Measurements from ENCODE around the gene KLF2.

KLF2 gene

DNA sequence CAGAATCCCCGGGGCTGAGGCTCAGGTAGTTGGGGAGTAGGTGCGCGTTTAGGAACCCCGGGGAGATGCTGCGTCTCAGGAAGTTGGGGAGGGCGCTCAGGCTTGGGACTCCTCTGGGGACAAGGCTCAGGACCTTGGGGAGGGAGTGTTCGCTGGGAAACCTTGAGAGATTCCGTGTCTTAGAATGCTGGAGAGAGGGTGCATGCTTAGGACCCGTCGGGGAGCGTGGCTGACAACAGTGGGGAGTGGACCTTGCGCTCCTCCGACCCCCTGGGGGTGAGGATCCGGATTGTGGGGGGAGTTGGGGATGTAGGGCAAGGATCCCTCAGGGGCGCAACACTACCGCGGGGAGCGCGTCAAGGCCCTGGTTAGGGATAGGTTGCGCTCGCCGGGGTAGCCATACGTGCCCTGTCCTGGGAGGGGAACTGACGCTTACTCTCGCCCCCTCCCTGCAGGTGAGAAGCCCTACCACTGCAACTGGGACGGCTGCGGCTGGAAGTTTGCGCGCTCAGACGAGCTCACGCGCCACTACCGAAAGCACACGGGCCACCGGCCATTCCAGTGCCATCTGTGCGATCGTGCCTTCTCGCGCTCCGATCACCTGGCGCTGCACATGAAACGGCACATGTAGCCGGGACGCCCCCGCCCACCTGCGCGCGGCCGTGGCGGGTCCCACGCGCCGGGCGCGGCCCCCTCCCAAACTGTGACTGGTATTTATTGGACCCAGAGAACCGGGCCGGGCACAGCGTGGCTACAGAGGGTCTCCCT, 2.0 kb downstream of the KLF2 start:
- no peaks in the 10 kb centered on the region for H3K27me3 Mint-ChIP-seq
- H3K36me3 Mint-ChIP-seq: peaks cover 2% of the 10 kb centered on the region
- H3K4me3 Mint-ChIP-seq: peak overlapping the region; percentile 91
- H3K9me3 Mint-ChIP-seq (ENCODE audit: low read depth): no peaks in the 10 kb centered on the region
- H3K4me1 Mint-ChIP-seq (ENCODE audit: low read depth): peaks cover 64% of the 10 kb centered on the region
- peak overlapping the region; percentile 81 for H3K27ac Mint-ChIP-seq

DNA sequence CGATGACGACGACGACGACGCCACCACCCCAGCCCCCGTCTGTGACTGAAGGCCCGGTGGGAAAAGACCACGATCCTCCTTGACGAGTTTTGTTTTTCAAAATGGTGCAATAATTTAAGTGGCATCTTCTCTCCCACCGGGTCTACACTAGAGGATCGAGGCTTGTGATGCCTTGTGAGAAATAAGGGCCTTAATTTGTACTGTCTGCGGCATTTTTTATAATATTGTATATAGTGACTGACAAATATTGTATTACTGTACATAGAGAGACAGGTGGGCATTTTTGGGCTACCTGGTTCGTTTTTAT, 2.5 kb downstream of the KLF2 start:
- Mint-ChIP-seq H3K4me3 (peak overlapping the region; percentile 89), H3K36me3 (peaks cover 2% of the 10 kb centered on the region), H3K4me1 (ENCODE audit: low read depth) (peaks cover 64% of the 10 kb centered on the region), H3K27ac (peak overlapping the region; percentile 46), H3K9me3 (ENCODE audit: low read depth) (no peaks in the 10 kb centered on the region), H3K27me3 (no peaks in the 10 kb centered on the region)

DNA sequence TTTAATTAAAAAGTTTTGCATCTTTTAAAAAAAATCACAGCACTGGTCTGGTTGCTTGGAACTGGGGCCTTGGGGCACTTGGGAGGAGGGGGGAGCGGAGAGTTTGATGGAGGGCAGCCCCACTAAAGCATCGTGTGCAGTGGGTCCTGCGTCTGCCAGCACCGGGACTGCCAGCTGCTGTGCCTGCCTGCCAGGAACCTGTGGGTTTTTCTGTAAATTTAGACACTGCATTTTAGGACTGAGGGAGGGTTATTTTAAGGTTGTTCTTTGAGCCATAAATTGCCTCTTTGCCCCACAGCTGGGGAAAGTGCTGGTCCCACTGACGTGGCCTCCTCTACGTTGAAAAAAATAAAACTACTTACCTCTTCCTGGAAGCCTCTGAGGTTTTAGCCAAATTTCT, 2.9 kb downstream of the KLF2 start:
- Mint-ChIP-seq H3K4me1 (ENCODE audit: low read depth) (peaks cover 62% of the 10 kb centered on the region), H3K4me3 (peak overlapping the region; percentile 89), H3K36me3 (peaks cover 2% of the 10 kb centered on the region), H3K27ac (peak overlapping the region; percentile 46), H3K9me3 (ENCODE audit: low read depth) (no peaks in the 10 kb centered on the region), H3K27me3 (no peaks in the 10 kb centered on the region)

DNA sequence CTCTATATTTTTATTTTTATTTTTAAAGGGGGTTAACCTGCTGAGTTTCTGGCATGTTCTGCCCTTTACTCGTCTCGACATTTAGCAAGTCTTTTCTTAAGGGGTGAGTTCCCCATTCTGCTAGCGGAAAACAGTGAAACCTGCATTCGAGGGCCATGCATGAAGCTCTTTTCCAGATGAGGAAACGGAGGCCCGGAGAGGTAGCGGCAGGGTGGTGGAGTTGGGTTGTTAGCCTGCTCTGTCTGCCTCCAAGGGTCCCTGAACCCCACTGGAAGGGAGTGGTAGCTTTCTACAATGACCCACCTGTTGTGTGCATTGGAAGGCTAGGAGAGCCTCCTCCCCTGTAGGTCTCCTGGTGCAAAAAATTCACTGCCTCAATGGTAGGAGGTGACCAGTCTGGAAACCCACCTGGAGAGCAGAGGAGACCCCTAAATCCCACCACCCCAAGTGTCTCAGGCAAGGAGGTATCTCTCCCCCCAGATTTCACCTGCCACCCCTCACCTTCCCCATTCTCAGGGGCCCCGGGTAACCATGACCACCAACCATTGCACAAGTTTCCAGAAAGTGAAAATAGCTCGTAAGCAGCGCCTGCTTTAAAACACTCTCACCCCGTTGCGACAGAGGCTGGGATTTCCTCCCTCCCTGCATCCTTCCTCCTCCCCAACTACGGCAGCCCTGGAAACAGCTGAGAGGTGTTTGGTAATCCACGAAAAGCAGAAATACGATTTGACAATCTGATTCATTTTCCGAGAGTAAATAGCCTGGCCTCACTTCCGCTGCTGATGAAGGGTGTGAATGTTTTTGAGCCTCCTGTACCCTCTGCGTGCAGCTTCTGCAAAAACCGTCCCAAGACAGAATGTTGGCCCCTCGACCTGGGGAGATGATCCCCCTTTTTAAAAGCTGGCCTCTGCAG, 3.5 kb downstream of the KLF2 start:
- Mint-ChIP-seq H3K27ac (peak overlapping the region; percentile 75), H3K4me3 (peak overlapping the region; percentile 89), H3K9me3 (ENCODE audit: low read depth) (no peaks in the 10 kb centered on the region), H3K4me1 (ENCODE audit: low read depth) (peaks cover 57% of the 10 kb centered on the region), H3K27me3 (no peaks in the 10 kb centered on the region), H3K36me3 (peaks cover 2% of the 10 kb centered on the region)

DNA sequence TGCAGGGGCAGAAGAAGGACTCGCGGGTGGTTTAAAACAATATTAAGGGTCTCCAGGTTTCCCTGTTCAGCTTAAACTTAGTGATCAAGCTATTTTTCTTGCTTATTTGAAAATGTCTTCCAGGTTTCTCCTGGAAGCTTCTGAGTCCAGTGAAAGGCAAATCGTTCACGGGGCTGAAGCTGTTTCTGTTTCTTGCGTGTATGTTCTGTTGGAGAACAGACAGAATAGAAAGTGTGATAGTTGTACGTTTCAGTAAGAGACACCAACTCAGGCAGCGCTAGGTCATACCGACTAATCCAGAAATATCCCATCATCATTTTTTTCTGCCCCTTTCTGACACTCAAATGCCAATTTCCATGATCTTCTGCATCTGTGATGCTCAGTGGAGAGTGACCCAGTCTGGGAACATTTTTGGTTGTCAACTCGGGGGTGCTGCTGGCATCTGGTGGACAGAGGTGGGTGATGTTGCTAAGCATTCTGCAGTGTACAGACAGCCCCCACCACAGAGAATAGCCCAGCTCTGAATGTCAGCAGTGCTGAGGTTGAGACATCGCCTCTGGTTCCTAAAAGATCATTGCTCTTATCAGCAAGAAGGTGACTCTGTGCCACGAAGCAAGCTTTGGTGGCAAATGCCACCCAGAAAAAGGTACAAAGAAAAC, 4.3 kb downstream of the KLF2 start:
- Mint-ChIP-seq H3K9me3 (ENCODE audit: low read depth) (no peaks in the 10 kb centered on the region), H3K4me1 (ENCODE audit: low read depth) (peaks cover 55% of the 10 kb centered on the region), H3K27me3 (no peaks in the 10 kb centered on the region), H3K27ac (peak overlapping the region; percentile 75), H3K36me3 (peaks cover 2% of the 10 kb centered on the region), H3K4me3 (peak overlapping the region; percentile 89)

DNA sequence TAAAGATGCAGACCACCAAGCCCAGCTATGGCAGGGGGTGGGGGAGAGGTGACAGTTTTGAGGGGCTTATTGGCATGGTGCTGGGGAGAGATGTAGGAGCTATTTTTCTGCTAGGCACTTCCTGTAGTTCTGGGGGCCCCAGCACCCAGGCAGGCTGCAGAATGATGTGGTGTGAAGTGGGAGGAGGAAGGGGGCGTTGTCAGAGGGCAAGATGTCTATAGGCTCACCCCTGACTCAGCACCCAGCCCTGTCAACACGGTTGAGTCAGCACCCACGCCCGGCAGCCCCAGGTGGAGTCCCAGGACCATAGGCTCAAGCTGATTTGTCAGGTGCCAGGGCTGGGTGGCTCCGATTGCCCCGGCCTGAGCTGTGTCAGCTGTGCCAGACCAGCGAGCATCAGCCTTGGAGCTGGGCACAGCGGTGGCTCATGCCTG, 5.8 kb downstream of the KLF2 start:
- peaks cover 60% of the 10 kb centered on the region for H3K4me1 Mint-ChIP-seq (ENCODE audit: low read depth)
- peaks cover 2% of the 10 kb centered on the region for H3K36me3 Mint-ChIP-seq
- no peaks in the 10 kb centered on the region for H3K9me3 Mint-ChIP-seq (ENCODE audit: low read depth)
- no peaks in the 10 kb centered on the region for H3K27me3 Mint-ChIP-seq
- H3K4me3 Mint-ChIP-seq: peak overlapping the region; percentile 46
- H3K27ac Mint-ChIP-seq: peak overlapping the region; percentile 23

DNA sequence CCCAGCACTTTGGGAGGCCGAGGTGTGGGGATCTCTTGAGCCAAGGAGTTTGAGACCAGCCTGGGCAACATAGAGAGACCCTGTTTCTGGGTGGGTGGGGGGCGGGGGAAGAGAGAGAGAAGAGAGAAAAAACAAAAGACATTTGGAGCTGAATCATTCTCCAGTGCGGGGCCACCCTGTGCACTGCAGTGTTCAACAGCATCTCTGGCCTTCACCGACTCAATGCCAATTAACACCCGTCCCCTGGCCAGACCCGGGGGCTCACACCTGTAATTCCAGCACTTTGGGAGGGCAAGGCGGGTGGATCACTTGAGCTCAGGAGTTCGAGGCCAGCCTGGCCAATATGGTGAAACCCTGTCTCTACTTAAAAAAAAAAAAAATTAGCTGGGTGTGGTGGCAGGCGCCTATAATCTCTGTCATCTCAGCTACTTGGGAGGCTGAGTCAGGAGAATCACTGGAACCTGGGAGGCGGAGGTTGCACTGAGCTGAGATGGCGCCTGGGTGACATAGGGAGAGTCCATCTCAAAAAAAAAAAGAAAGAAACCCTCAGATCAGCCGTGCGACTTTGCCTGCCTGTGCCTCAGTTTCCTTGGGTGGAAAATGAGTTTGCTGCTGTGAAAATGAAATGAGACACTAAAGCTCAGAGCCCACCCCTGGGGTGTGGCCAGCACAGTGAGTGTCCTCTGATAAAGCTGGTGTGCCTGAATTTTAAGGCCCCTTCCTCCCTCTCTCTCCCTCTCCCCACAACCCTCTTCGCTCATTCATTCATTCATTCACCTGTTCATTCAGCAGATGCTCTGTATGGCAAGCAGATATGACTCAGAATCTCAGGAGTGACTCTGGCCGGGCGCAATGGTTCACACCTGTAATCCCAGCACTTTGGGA, 6.4 kb downstream of the KLF2 start:
- no peak overlapping the region for H3K27ac Mint-ChIP-seq
- H3K4me3 Mint-ChIP-seq: no peak overlapping the region

DNA sequence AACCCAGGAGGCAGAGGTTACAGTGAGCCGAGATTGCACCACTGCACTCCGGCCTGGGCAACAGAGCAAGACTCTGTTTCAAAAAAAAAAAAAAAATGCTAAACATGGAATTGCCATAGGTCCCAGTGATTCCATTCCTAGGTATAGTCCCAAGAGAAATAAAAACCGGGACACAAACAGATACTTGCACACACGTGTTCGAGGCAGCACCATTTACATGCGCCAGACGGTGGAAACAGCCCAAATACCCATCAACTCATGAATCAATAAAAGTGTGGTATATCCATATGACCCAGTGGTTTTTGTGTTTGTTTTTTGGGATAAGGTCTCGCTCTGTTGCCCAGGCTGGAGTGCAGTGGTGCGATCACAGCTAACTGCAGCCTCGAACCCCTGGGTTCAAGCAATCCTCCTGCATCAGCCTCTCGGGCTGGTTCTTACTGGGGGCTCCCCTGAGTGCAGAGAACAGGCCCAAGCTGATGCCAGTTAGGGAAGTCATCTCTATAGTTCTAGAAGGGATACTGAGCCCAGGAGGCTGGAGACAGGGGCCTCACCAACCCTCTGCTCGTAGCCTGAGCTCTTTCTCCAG, 8.5 kb downstream of the KLF2 start:
- H3K4me3 Mint-ChIP-seq: no peak overlapping the region
- no peaks in the 10 kb centered on the region for H3K9me3 Mint-ChIP-seq (ENCODE audit: low read depth)
- H3K36me3 Mint-ChIP-seq: peaks cover 2% of the 10 kb centered on the region
- no peak overlapping the region for H3K27ac Mint-ChIP-seq
- peaks cover 56% of the 10 kb centered on the region for H3K4me1 Mint-ChIP-seq (ENCODE audit: low read depth)
- no peaks in the 10 kb centered on the region for H3K27me3 Mint-ChIP-seq

More for the DNA sequence above, 6.4 kb downstream of the KLF2 start:
- H3K9me3 Mint-ChIP-seq (ENCODE audit: low read depth): no peaks in the 10 kb centered on the region
- H3K27me3 Mint-ChIP-seq: no peaks in the 10 kb centered on the region
- H3K4me1 Mint-ChIP-seq (ENCODE audit: low read depth): peaks cover 57% of the 10 kb centered on the region
- peaks cover 2% of the 10 kb centered on the region for H3K36me3 Mint-ChIP-seq

DNA sequence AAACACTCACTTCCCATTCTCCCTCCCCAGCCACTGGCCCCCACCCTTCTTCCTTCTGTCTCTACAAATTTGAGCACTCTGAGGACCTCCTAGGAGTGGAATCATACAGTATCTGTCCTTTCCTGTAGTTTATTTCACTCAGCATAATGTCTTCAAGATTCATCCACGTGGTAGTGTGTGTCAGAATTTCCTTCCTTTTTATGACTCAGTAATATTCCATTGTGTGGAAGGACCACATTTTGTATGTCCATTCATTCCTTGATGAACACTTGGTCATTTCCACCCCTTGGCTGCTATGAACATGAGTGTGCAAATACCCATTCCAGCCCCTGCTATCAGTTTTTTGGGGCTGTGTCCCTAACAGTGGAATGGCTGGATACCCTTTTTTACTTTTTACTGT, 9.8 kb downstream of the KLF2 start:
- no peaks in the 10 kb centered on the region for H3K27me3 Mint-ChIP-seq
- H3K4me1 Mint-ChIP-seq (ENCODE audit: low read depth): peaks cover 55% of the 10 kb centered on the region
- H3K4me3 Mint-ChIP-seq: no peak overlapping the region
- H3K27ac Mint-ChIP-seq: no peak overlapping the region
- no peaks in the 10 kb centered on the region for H3K9me3 Mint-ChIP-seq (ENCODE audit: low read depth)
- H3K36me3 Mint-ChIP-seq: peaks cover 2% of the 10 kb centered on the region

DNA sequence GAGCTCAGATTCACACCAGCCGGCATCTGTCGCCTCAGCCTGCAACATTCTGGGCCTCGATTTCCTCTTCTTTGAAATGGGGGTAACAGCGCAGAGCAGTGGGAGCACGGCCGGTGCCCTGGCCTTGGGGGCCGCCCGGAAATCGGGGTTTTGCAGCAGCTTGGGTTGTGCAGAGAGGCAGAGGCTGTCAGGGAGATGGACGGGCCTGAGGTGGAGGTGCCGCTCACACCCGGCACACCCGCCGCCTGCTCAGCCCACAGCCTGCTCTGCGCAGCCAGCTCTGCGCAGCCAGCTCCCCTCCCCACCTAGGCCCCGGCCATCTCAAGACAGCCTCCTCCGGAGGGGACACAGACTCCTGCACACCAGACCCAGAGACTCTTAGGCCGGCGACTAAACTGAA, 10.6 kb downstream of the KLF2 start:
- H3K9me3 Mint-ChIP-seq (ENCODE audit: low read depth): no peaks in the 10 kb centered on the region
- H3K36me3 Mint-ChIP-seq: no peaks in the 10 kb centered on the region
- H3K27ac Mint-ChIP-seq: no peak overlapping the region
- H3K4me1 Mint-ChIP-seq (ENCODE audit: low read depth): peaks cover 51% of the 10 kb centered on the region
- no peaks in the 10 kb centered on the region for H3K27me3 Mint-ChIP-seq
- H3K4me3 Mint-ChIP-seq: no peak overlapping the region

DNA sequence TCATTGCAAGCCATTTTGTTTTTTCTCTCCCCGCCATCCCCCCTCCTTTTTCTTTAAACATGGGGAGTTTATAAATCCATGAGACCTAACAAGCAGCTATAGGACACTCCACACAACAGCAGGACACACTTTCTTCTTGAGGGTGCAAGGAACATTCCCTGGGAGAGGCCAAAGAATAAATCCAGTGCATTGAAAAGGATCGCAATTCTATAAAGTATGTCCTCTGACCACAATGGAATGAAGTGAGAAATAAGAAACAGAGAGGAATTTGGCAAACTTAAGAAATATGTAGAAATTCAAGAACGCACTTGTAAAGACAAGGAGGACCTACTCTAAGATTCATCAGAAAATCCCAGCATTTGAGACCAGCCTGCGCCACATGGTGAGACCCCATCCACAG, 11.9 kb downstream of the KLF2 start:
- Mint-ChIP-seq H3K4me1 (ENCODE audit: low read depth) (peaks cover 47% of the 10 kb centered on the region), H3K9me3 (ENCODE audit: low read depth) (no peaks in the 10 kb centered on the region)

DNA sequence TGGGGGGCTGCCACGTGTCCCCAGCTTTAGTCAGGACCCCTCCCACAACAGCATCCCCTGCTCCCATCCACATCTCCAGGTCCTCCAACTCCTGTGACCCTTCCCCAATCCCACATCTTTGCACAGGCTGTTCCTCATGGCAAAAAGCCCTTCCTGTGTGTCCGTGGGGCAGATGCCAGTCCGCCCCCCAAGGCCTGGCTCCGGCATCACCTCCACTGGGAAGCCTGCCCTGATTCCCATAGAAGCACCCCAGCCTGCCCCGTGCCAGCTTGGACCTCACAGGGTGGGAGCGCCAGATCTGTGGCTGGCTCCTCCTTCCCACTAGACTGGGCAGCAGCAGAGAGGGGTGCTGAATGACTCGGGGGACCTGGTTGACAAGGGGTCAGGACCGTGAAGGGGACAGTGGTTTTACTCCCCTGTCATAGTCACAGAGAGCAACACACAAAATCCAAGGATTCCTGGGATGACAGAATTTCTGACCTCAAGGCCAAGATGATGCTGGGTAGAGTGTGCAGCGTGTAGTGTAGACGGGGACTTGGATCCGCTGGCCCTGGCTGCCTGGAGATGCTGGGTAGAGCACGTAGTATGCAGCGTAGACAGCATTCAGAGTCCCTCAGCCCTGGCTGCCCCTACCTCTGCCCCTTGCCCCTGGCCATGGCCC, 13.3 kb downstream of the KLF2 start:
- Mint-ChIP-seq H3K27ac (no peak overlapping the region), H3K36me3 (no peaks in the 10 kb centered on the region), H3K9me3 (ENCODE audit: low read depth) (no peaks in the 10 kb centered on the region), H3K27me3 (no peaks in the 10 kb centered on the region), H3K4me1 (ENCODE audit: low read depth) (peaks cover 55% of the 10 kb centered on the region), H3K4me3 (peak overlapping the region; percentile 81)

More for the DNA sequence above, 11.9 kb downstream of the KLF2 start:
- no peaks in the 10 kb centered on the region for H3K27me3 Mint-ChIP-seq
- no peak overlapping the region for H3K27ac Mint-ChIP-seq
- H3K4me3 Mint-ChIP-seq: no peak overlapping the region
- no peaks in the 10 kb centered on the region for H3K36me3 Mint-ChIP-seq

DNA sequence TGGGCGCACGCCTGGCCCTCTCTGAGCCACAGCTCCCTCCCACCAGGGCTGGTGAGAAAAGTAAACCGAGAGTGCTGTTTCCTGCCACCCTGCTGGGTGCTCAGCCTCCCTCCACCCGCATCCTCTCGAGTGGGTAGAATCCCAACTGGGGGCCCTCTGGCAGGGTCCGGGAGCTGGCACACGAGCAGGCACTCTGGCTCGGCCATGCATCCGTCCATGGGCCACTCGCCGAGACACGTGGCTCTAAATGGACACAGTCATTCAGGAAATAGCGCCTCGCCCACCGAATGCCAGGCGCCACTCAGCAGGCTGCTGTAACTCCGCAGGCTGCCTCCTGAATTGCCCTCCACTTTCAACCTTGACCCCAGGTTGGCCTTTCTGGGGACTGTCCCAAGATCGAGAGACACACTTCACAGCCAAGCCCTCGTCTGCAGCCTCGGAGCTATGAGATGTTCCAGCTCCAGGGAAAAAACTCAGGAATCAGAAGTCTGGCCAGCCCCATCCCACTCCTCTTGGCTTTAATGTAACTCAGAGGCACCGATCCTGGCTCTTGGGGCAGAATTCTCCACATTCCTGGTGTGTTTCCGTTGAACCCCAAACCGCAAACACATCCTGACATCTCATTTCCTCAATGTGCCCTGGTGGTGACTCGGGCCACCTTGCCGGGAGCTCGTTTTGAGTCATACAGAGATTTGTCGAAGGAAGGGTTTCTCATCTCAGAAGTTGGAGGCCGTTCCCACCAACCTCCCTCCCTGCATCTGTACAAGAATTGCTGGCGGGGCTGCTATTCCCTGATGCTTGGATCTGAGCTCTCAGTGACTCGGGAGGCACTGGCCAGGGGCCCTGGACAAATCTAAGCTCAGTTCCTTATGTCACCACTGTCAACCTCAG, 14.1 kb downstream of the KLF2 start:
- Mint-ChIP-seq H3K9me3 (ENCODE audit: low read depth) (no peaks in the 10 kb centered on the region), H3K4me3 (peak overlapping the region; percentile 81), H3K27me3 (no peaks in the 10 kb centered on the region), H3K27ac (peak overlapping the region; percentile 72), H3K4me1 (ENCODE audit: low read depth) (peaks cover 58% of the 10 kb centered on the region), H3K36me3 (no peaks in the 10 kb centered on the region)
